Osteocyte (in vitro differentiated cells): Measurements from ENCODE around the gene CTPS2. TPM values are rescaled to one million over a fixed set of nuclear protein-coding genes. Genes with fewer than 3 reads are reported as not detected.

Experiments
- DNase-seq: peaks from one replicate; pipeline ENCODE4 v3.0.0; 2021; ENCODE audit warnings: mixed read lengths; ENCODE audit not compliant: unreplicated experiment; ENCODE audit errors: extremely low spot score
- H3K27ac Mint-ChIP-seq: one replicate; pipeline ENCODE4 v1.8.0; 2021; ENCODE audit warnings: mild to moderate bottlenecking, mixed read lengths; ENCODE audit not compliant: unreplicated experiment
- H3K27me3 Mint-ChIP-seq: one replicate; pipeline ENCODE4 v1.8.0; 2021; ENCODE audit warnings: mixed read lengths; ENCODE audit not compliant: unreplicated experiment
- H3K36me3 Mint-ChIP-seq: one replicate; pipeline ENCODE4 v1.8.0; 2021; ENCODE audit warnings: mixed read lengths; ENCODE audit not compliant: unreplicated experiment
- H3K4me1 Mint-ChIP-seq: one replicate; pipeline ENCODE4 v1.8.0; 2021; ENCODE audit warnings: mixed read lengths; ENCODE audit not compliant: unreplicated experiment
- H3K4me3 Mint-ChIP-seq: one replicate; pipeline ENCODE4 v1.8.0; 2021; ENCODE audit warnings: mild to moderate bottlenecking, moderate library complexity, mixed read lengths; ENCODE audit not compliant: unreplicated experiment
- H3K9me3 Mint-ChIP-seq: one replicate; pipeline ENCODE4 v1.8.0; 2021; ENCODE audit warnings: mixed read lengths; ENCODE audit not compliant: unreplicated experiment
- CTCF ChIP-seq: fragments of 200-600 bp; sonication (generic); IDR thresholded peaks from 2 replicates; pipeline ENCODE4 v1.5.0; 2021; ENCODE audit warnings: antibody characterized with exemption, mild to moderate bottlenecking, moderate library complexity
- microRNA-seq: library from miRNA; unstranded; fragments of <30 nt; microRNA quantifications from one replicate; pipeline ENCODE4 v1.1.0, GENCODE V29; 2020; ENCODE audit not compliant: unreplicated experiment
- total RNA-seq: library from RNA; stranded (reverse); gene quantifications from 2 replicates; pipeline ENCODE4 v1.2.1, GENCODE V29; 2021

The CTPS2 gene
- total RNA-seq, 1 donor from 2014 or later, result 37.1 TPM

GRCh38 chrX:16558489-16558888, 154.0 kb downstream of the CTPS2 start:
- Mint-ChIP-seq H3K27ac (no peak overlapping the region), H3K9me3 (peaks cover 4% of the 10 kb centered on the region), H3K36me3 (no peaks in the 10 kb centered on the region), H3K4me1 (no peaks in the 10 kb centered on the region), H3K27me3 (no peaks in the 10 kb centered on the region), H3K4me3 (no peak overlapping the region)
- no peak for DNase-seq
- no peak for TF ChIP-seq CTCF

- DNase-seq, result no peak
- H3K36me3 Mint-ChIP-seq, result no peaks in the 10 kb centered on the region
- no peaks in the 10 kb centered on the region for H3K4me1 Mint-ChIP-seq
- no peak overlapping the region for H3K27ac Mint-ChIP-seq
- no peaks in the 10 kb centered on the region for H3K27me3 Mint-ChIP-seq
- TF ChIP-seq CTCF, result no peak
- peaks cover 4% of the 10 kb centered on the region for H3K9me3 Mint-ChIP-seq
- H3K4me3 Mint-ChIP-seq, result no peak overlapping the region
Observed at GRCh38 chrX:16552546-16552945, 159.9 kb downstream of the CTPS2 start.

GRCh38 chrX:16547644-16548043, 164.8 kb downstream of the CTPS2 start:
- no peak for TF ChIP-seq CTCF
- no peak for DNase-seq
- H3K9me3 Mint-ChIP-seq, result no peaks in the 10 kb centered on the region

GRCh38 chrX:16544969-16545368, 167.5 kb downstream of the CTPS2 start:
- Mint-ChIP-seq H3K27ac (no peak overlapping the region), H3K4me3 (no peak overlapping the region), H3K27me3 (no peaks in the 10 kb centered on the region), H3K36me3 (no peaks in the 10 kb centered on the region), H3K4me1 (no peaks in the 10 kb centered on the region), H3K9me3 (no peaks in the 10 kb centered on the region)
- no peak for TF ChIP-seq CTCF
- DNase-seq, result no peak

More at GRCh38 chrX:16547644-16548043, 164.8 kb downstream of the CTPS2 start:
- H3K27me3 Mint-ChIP-seq, result no peaks in the 10 kb centered on the region
- no peak overlapping the region for H3K27ac Mint-ChIP-seq
- H3K36me3 Mint-ChIP-seq, result no peaks in the 10 kb centered on the region
- no peak overlapping the region for H3K4me3 Mint-ChIP-seq
- no peaks in the 10 kb centered on the region for H3K4me1 Mint-ChIP-seq

Small RNAs within 50 kb of the gene (microRNA-seq; reads per million reads assigned to microRNA genes)
- not detected for gene MIR548AM

Other genes starting within 250 kb of the CTPS2 start
- not detected in 2 replicates for gene S100G, start 62.5 kb downstream of the CTPS2 start, total RNA-seq
- 47.8 and 51.8 TPM in 2 replicates for gene SYAP1, start 6.9 kb upstream of the CTPS2 start, total RNA-seq
- 13.9 and 14.7 TPM in 2 replicates for gene TXLNG, start 73.8 kb upstream of the CTPS2 start, total RNA-seq
- 148 and 150 TPM in 2 replicates for gene RBBP7, start 157.7 kb upstream of the CTPS2 start, total RNA-seq
- 0.65 and 1.5 TPM in 2 replicates for gene REPS2, start 234.0 kb upstream of the CTPS2 start, total RNA-seq